OCI-LY1 (cell line): ENCODE data around the gene SEPTIN3.
A peak's percentile ranks its signal among the peaks of the same experiment; 100 is the strongest.

Source experiments
- H2AFZ ChIP-seq: fragments of 200-600 bp; sonication (generic), shearing (Covaris generic); 2 replicates; pipeline ENCODE4 v1.6.0; 2014; ENCODE audit warnings: antibody characterized with exemption, mild to moderate bottlenecking, low read length
- H3F3A ChIP-seq: fragments of 200-600 bp; sonication (generic), shearing (Covaris generic); 2 replicates; pipeline ENCODE4 v1.6.0; 2014; ENCODE audit warnings: mild to moderate bottlenecking, antibody characterized with exemption, low read length, moderate library complexity; ENCODE audit not compliant: insufficient read depth
- H3K27ac ChIP-seq: fragments of 200-600 bp; sonication (generic); 2 replicates; pipeline ENCODE4 v1.5.1; 2014; ENCODE audit warnings: low read length, mixed run types, mild to moderate bottlenecking, low read depth; ENCODE audit not compliant: poor library complexity, severe bottlenecking
- H3K27me3 ChIP-seq: fragments of 200-600 bp; sonication (generic); 2 replicates; pipeline ENCODE4 v1.6.0; 2014; ENCODE audit warnings: antibody characterized with exemption, mild to moderate bottlenecking, low read length, moderate library complexity; ENCODE audit not compliant: insufficient read depth
- H3K36me3 ChIP-seq: fragments of 200-600 bp; sonication (generic); 2 replicates; pipeline ENCODE4 v1.6.1; 2014; ENCODE audit warnings: mild to moderate bottlenecking, antibody characterized with exemption, low read length, moderate library complexity, mixed read lengths; ENCODE audit not compliant: insufficient read depth
- H3K4me1 ChIP-seq: fragments of 200-600 bp; sonication (generic); 2 replicates; pipeline ENCODE4 v1.5.1; 2014; ENCODE audit warnings: mild to moderate bottlenecking, low read length, moderate library complexity; ENCODE audit not compliant: insufficient read depth, severe bottlenecking
- H3K4me2 ChIP-seq: fragments of 200-600 bp; sonication (generic), shearing (Covaris generic); 2 replicates; pipeline ENCODE4 v1.6.1; 2014; ENCODE audit warnings: low read length
- H3K4me3 ChIP-seq: fragments of 200-600 bp; sonication (generic); 2 replicates; pipeline ENCODE4 v1.5.1; 2014; ENCODE audit warnings: low read length, low read depth, mild to moderate bottlenecking, mixed read lengths; ENCODE audit not compliant: poor library complexity, severe bottlenecking
- H3K79me2 ChIP-seq: fragments of 200-600 bp; shearing (Covaris generic); 2 replicates; pipeline ENCODE4 v1.6.1; 2016; ENCODE audit warnings: mixed run types, low read length, mixed read lengths; ENCODE audit not compliant: insufficient read depth
- H3K9ac ChIP-seq: fragments of 200-600 bp; sonication (generic), shearing (Covaris generic); 2 replicates; pipeline ENCODE4 v1.6.1; 2014; ENCODE audit warnings: mild to moderate bottlenecking, low read length, mixed read lengths
- H3K9me2 ChIP-seq: fragments of 200-600 bp; sonication (generic), shearing (Covaris generic); 2 replicates; pipeline ENCODE4 v1.6.1; 2014; ENCODE audit warnings: low read depth, mild to moderate bottlenecking, low read length, mixed read lengths
- H3K9me3 ChIP-seq: fragments of 200-600 bp; shearing (Covaris generic); 2 replicates; pipeline ENCODE4 v1.6.1; 2014; ENCODE audit warnings: low read length, mixed read lengths
- H4K20me1 ChIP-seq: fragments of 200-600 bp; sonication (generic), shearing (Covaris generic); 2 replicates; pipeline ENCODE4 v1.6.0; 2016; ENCODE audit warnings: mild to moderate bottlenecking, low read length; ENCODE audit not compliant: insufficient read depth
- CTCF ChIP-seq: fragments of 200-600 bp; sonication (generic), shearing (Covaris generic); IDR thresholded peaks from 2 replicates; pipeline ENCODE4 v1.5.1; 2017; ENCODE audit warnings: mild to moderate bottlenecking, antibody characterized with exemption, low read length, moderate library complexity, mixed read lengths
- EZH2 ChIP-seq: fragments of 200-600 bp; sonication (generic), shearing (Covaris generic); IDR thresholded peaks from 2 replicates; pipeline ENCODE4 v1.8.0; 2017; ENCODE audit warnings: borderline replicate concordance, mixed run types, mild to moderate bottlenecking, antibody characterized with exemption, low read length, moderate library complexity, mixed read lengths

SEPTIN3 gene

DNA sequence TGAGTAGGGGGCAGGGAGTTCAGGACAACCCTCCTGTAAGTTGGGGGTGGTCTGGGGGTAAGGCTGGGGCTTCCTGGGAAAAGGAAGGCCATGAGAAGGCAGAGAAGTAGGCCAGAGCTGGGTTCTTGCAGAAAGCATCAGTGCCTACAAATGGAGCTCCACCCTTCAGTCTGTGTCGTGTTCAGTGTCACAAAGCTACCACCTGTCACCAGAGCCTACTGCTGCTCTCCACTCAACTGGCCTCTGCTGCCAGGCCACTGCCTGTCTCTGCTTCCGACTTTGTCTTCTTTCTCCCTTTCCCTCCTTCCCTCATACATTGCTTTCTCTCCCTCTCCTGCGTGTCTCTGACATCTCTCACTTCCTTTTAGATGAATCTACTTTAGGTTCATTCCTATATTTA, 26.0 kb downstream of the SEPTIN3 start:
- Histone ChIP-seq H3K9ac (no peak overlapping the region), H3K27ac (no peak overlapping the region), H3K27me3 (peaks cover 10% of the 10 kb centered on the region; the same call in 1 of the 2 replicates), H3K4me3 (no peak overlapping the region), H3K9me2 (no peaks in the 10 kb centered on the region), H3K4me2 (no peak overlapping the region), H2AFZ (no peak overlapping the region), H3K36me3 (no peaks in the 10 kb centered on the region), H4K20me1 (no peaks in the 10 kb centered on the region), H3K79me2 (no peaks in the 10 kb centered on the region), H3K9me3 (no peaks in the 10 kb centered on the region), H3K4me1 (peaks cover 12% of the 10 kb centered on the region), H3F3A (no peaks in the 10 kb centered on the region)
- TF ChIP-seq CTCF: no peak
- no peak for TF ChIP-seq EZH2

DNA sequence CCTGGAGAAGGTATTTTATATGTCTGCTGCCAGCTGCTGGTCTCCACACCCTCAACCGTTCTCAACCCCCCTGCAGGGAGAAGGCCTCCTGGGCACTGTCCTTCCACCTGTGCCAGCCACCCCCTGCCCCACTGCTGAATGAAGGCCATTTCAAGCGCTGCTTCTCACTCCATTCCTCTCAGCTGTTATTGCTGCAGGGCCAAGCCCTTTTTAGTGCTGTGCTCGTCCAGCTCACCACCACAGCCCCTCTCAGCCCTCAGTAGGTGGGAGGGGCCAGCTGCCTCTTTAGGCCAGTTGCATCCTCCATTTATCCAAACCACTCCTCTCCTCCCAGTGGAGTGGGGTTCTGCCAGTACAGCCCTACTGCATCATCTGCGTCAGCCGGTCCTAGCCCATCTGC, 27.6 kb downstream of the SEPTIN3 start:
- no peak overlapping the region for H3K4me3 ChIP-seq
- no peak overlapping the region for H3K27ac ChIP-seq
- H2AFZ ChIP-seq: no peak overlapping the region
- no peaks in the 10 kb centered on the region for H3K9me2 ChIP-seq
- TF ChIP-seq EZH2 (no peak), CTCF (no peak)
- H3K4me2 ChIP-seq: no peak overlapping the region
- no peaks in the 10 kb centered on the region for H3K79me2 ChIP-seq
- H3K36me3 ChIP-seq: no peaks in the 10 kb centered on the region; the same call in 1 of the 2 replicates
- H3K9me3 ChIP-seq: no peaks in the 10 kb centered on the region
- H4K20me1 ChIP-seq: no peaks in the 10 kb centered on the region
- no peaks in the 10 kb centered on the region for H3F3A ChIP-seq
- H3K27me3 ChIP-seq: peaks cover 10% of the 10 kb centered on the region; the same call in 1 of the 2 replicates
- H3K9ac ChIP-seq: no peak overlapping the region
- peaks cover 12% of the 10 kb centered on the region for H3K4me1 ChIP-seq

DNA sequence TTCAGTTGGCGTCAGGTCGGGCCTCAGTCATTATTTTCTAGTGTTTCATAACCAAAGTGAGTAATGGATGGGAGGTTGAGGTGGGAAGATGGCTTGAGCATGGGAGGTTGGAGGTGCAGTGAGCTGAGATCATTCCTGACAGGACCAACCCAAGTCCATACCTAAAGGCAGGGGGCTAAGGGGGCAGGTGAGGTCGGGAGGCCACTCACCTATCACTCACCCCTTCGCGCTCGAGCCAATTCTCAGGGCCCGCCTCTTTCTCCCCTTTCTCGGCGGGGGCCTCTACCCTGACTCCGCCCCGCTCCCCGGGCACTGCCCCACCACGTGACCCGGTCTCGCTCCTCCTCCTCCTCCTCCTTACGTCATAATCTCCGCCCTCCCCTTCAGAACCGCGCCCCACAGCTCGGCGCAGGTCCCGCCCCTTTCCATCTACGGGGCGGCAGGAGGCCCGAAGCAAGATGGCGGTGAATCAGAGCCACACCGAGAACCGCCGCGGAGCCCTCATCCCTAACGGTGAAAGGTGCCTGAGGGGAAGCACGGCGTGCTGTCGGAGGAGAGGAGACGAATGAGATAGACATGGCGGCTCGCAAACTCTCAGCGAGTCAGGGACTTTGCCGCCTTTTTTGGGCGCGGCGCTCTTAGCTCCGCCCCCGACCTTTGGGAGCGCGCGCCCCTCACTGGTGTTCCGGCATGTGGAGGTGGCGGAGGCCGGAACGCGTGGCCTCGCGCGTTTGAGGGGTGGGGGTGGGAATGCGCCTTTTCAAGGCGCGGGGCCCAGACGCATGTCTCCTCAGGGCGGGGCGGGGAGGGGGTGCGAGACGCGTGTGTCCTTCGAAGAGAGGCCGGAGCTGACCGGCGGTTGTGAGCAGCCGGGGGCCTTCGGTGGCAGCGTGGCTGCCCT, 29.4 kb downstream of the SEPTIN3 start, which contains the start of gene WBP2NL:
TSS of gene WBP2NL (plus strand) at position 428 of the 901 bp plus-strand sequence. CDS start at position 459, 31 bp downstream.
- no peaks in the 10 kb centered on the region for H3F3A ChIP-seq
- H3K9ac ChIP-seq: peak within 1 kb of the TSS; percentile 49; the same call in 1 of the 2 replicates
- no peaks in the 10 kb centered on the region for H3K79me2 ChIP-seq
- TF ChIP-seq EZH2 (no peak), CTCF (no peak)
- peak within 1 kb of the TSS; percentile 64 for H3K4me3 ChIP-seq
- no peaks in the 10 kb centered on the region for H4K20me1 ChIP-seq
- H3K9me3 ChIP-seq: no peaks in the 10 kb centered on the region
- peaks cover 12% of the 10 kb centered on the region for H3K4me1 ChIP-seq
- peaks cover 5% of the 10 kb centered on the region; the same call in 1 of the 2 replicates for H3K27me3 ChIP-seq
- H3K4me2 ChIP-seq: peak within 1 kb of the TSS; percentile 72
- no peaks in the 10 kb centered on the region for H3K9me2 ChIP-seq
- no peak within 1 kb of the TSS for H3K27ac ChIP-seq
- H2AFZ ChIP-seq: 0 out of 2 replicates have a peak within 1 kb of the TSS, but pooled peaks have one; percentile 30
- H3K36me3 ChIP-seq: no peaks in the 10 kb centered on the region; the same call in 1 of the 2 replicates
